NCI-H2081 (cell line): ENCODE data around the gene DBN1.
"Not testable (repeated sequence)": the region's sequence is repeated elsewhere in the genome, so short reads cannot be mapped to it uniquely, and the experiment has no call there.

ENCODE experiments used
- DNase-seq, 2 experiments: peaks; one replicate each; lab custom pipeline; 2025; lab: John Stamatoyannopoulos, UW

The DBN1 gene

GRCh38 chr5:177429248-177430040 lies 44.0 kb downstream of the DBN1 start:
- DNase-seq: no peak

GRCh38 chr5:177428574-177429217 lies 44.7 kb downstream of the DBN1 start:
- DNase-seq: no peak

GRCh38 chr5:177427919-177428573 lies 45.4 kb downstream of the DBN1 start:
- DNase-seq: no peak

GRCh38 chr5:177427211-177427822 lies 46.1 kb downstream of the DBN1 start:
- DNase-seq: no peak

GRCh38 chr5:177426566-177427210 lies 46.7 kb downstream of the DBN1 start, which contains the start of gene GRK6:
GRK6 (plus strand) TSS chr5:177426676; CDS start chr5:177426846, 170 bp downstream.
- DNase-seq: peak; percentile 24 to 37

- DNase-seq: peak; percentile 100
These were observed 47.5 kb downstream of the DBN1 start for GRCh38 chr5:177425801-177426565.

GRCh38 chr5:177425196-177425800 lies 48.1 kb downstream of the DBN1 start:
- DNase-seq: no peak

- DNase-seq: no peak
These were observed 49.8 kb downstream of the DBN1 start for GRCh38 chr5:177423671-177424070.

GRCh38 chr5:177421062-177421798 lies 52.2 kb downstream of the DBN1 start:
- no peak for DNase-seq

- DNase-seq: not testable (repeated sequence)
These were observed 53.0 kb downstream of the DBN1 start for GRCh38 chr5:177420472-177420871.

- DNase-seq: no peak
These were observed 54.4 kb downstream of the DBN1 start for GRCh38 chr5:177419046-177419445.

- not testable (repeated sequence) for DNase-seq
These were observed 56.4 kb downstream of the DBN1 start for GRCh38 chr5:177417081-177417480.

GRCh38 chr5:177414481-177414880 lies 59.0 kb downstream of the DBN1 start:
- DNase-seq: no peak

- no peak for DNase-seq
These were observed 60.7 kb downstream of the DBN1 start for GRCh38 chr5:177412603-177413233.

- no peak for DNase-seq
These were observed 62.9 kb downstream of the DBN1 start for GRCh38 chr5:177410575-177410974.

- DNase-seq: no peak
These were observed 64.2 kb downstream of the DBN1 start, which contains the start of gene F12 for GRCh38 chr5:177409043-177409801. F12 (minus strand) TSS chr5:177409564; CDS start chr5:177409527, 37 bp downstream.
